Keratinocyte (primary cell): Measurements from ENCODE around the gene MAG. TPM values are rescaled to one million over a fixed set of nuclear protein-coding genes. Genes with fewer than 3 reads are reported as not detected.

Experiments used
- DNase-seq: peaks from one replicate; pipeline ENCODE4 v3.0.0-alpha.2; 2011; ENCODE audit warnings: low read depth, missing footprints, low spot score
- FAIRE-seq: peaks from 2 replicates; lab custom pipeline; 2011; peaks lifted over from hg19 to GRCh38; lab: Jason Lieb, UNC
- H2AFZ ChIP-seq: 2 replicates; pipeline ENCODE4 v1.6.0; 2012; ENCODE audit warnings: low read length, control low read depth, inconsistent platforms; ENCODE audit not compliant: control insufficient read depth
- H3K27ac ChIP-seq: 2 replicates; pipeline ENCODE4 v1.5.1; 2011; ENCODE audit warnings: low read length; ENCODE audit not compliant: control insufficient read depth, insufficient read depth
- H3K27me3 ChIP-seq: 3 replicates; pipeline ENCODE4 v1.6.0; 2011; ENCODE audit warnings: low read length; ENCODE audit not compliant: control insufficient read depth, insufficient read depth; ENCODE audit errors: extremely low read depth
- H3K36me3 ChIP-seq, 2 experiments: 2 replicates in 1 of 2; 3 replicates in 1 of 2; pipeline ENCODE4 v1.5.1; 2011; ENCODE audit warnings: low read length in 2 of 2, mild to moderate bottlenecking in 1 of 2; ENCODE audit not compliant: control insufficient read depth in 2 of 2, insufficient read depth in 2 of 2; ENCODE audit errors: extremely low read depth in 1 of 2
- H3K4me1 ChIP-seq: 3 replicates; pipeline ENCODE4 v1.5.1; 2011; ENCODE audit warnings: low read length; ENCODE audit not compliant: control insufficient read depth, insufficient read depth; ENCODE audit errors: extremely low read depth
- H3K4me2 ChIP-seq: 3 replicates; pipeline ENCODE4 v1.6.0; 2011; ENCODE audit warnings: low read depth, low read length; ENCODE audit not compliant: control insufficient read depth, insufficient read depth; ENCODE audit errors: extremely low read depth
- H3K4me3 ChIP-seq, 3 experiments: fragments of 200-600 bp in 1 of 3; sonication (generic) in 1 of 3; 2 replicates in 2 of 3; 3 replicates in 1 of 3; pipeline ENCODE4 v1.5.1; 2011 to 2016; ENCODE audit warnings: low read length in 3 of 3, mild to moderate bottlenecking in 3 of 3, control low read depth in 2 of 3, inconsistent platforms in 1 of 3, low read depth in 1 of 3, mixed read lengths in 1 of 3, mixed run types in 1 of 3, moderate library complexity in 1 of 3; ENCODE audit not compliant: control insufficient read depth in 2 of 3, insufficient read depth in 2 of 3; ENCODE audit errors: extremely low read depth in 1 of 3
- H3K79me2 ChIP-seq: 2 replicates; pipeline ENCODE4 v1.6.0; 2012; ENCODE audit warnings: low read length; ENCODE audit not compliant: control insufficient read depth, insufficient read depth
- H3K9ac ChIP-seq: 3 replicates; pipeline ENCODE4 v1.6.0; 2011; ENCODE audit warnings: low read length; ENCODE audit not compliant: control insufficient read depth, insufficient read depth; ENCODE audit errors: extremely low read depth
- H3K9me1 ChIP-seq: 3 replicates; pipeline ENCODE4 v1.6.0; 2011; ENCODE audit warnings: low read length; ENCODE audit not compliant: control insufficient read depth, insufficient read depth; ENCODE audit errors: extremely low read depth
- H3K9me3 ChIP-seq: 2 replicates; pipeline ENCODE4 v1.5.1; 2012; ENCODE audit warnings: low read depth, low read length; ENCODE audit not compliant: control insufficient read depth
- H4K20me1 ChIP-seq: 3 replicates; pipeline ENCODE4 v1.6.0; 2011; ENCODE audit warnings: low read length; ENCODE audit not compliant: control insufficient read depth, insufficient read depth; ENCODE audit errors: extremely low read depth
- CTCF ChIP-seq, 3 experiments: IDR thresholded peaks in 1 of 3; conservative IDR thresholded peaks in 1 of 3; optimal IDR thresholded peaks in 1 of 3; 2 replicates in 2 of 3; 3 replicates in 1 of 3; pipeline versions ENCODE3 to v1.5.1; 2011; ENCODE audit warnings: low read length in 3 of 3, mild to moderate bottlenecking in 3 of 3, moderate library complexity in 2 of 3, control low read depth in 1 of 3, inconsistent platforms in 1 of 3; ENCODE audit not compliant: insufficient read depth in 2 of 3; ENCODE audit errors: extremely low read depth in 1 of 3
- EZH2 ChIP-seq: IDR thresholded peaks from one replicate; pipeline ENCODE4 v1.6.1; 2012; ENCODE audit warnings: inconsistent platforms, mild to moderate bottlenecking, low read length, moderate library complexity
- dilution Hi-C: fragments of 300-500 bp; cut with MboI; formaldehyde crosslinking; loops from one replicate; pipeline ENCODE4 v1.7.0; 2020; ENCODE audit warnings: low sequenced_read_pairs; ENCODE audit not compliant: extremely low pct_ligation_motif_present
- polyA plus RNA-seq, 5 experiments: library from polyadenylated mRNA; depleted of rRNA in 3 of 5; stranded (reverse) in 3 of 5; stranded (forward) in 1 of 5; unstranded in 1 of 5; fragments of >200 nt; gene quantifications; 1 replicate in 1 of 5; 2 replicates in 3 of 5; 3 replicates in 1 of 5; pipeline versions ENCODE4 v1.2.1 to v1.2.3, GENCODE V29; 2011 to 2012; ENCODE audit warnings: missing spikeins in 2 of 5, low read depth in 1 of 5, low replicate concordance in 1 of 5

The MAG gene
- polyA plus RNA-seq, 1 donor (not counting 4 experiments of a cell fraction or from before 2014, with no cell fraction given), result not detected

GRCh38 chr19:35276706-35277281 is 15.2 kb upstream of the MAG start:
- no peak overlapping the region for H3K4me2 ChIP-seq
- H3K79me2 ChIP-seq, result no peaks in the 10 kb centered on the region
- DNase-seq (no peak), FAIRE-seq (no peak)
- dilution Hi-C loops, result no loop called here
- H3K9me1 ChIP-seq, result no peaks in the 10 kb centered on the region
- H3K9me3 ChIP-seq, result no peaks in the 10 kb centered on the region
- H3K4me1 ChIP-seq, result peaks cover 3% of the 10 kb centered on the region
- no peaks in the 10 kb centered on the region for H4K20me1 ChIP-seq
- peaks cover 12 to 27% of the 10 kb centered on the region in 2 experiments for H3K36me3 ChIP-seq
- H2AFZ ChIP-seq, result no peak overlapping the region
- H3K27me3 ChIP-seq, result no peaks in the 10 kb centered on the region
- H3K27ac ChIP-seq, result no peak overlapping the region
- H3K9ac ChIP-seq, result no peak overlapping the region
- TF ChIP-seq EZH2, result no peak
- TF ChIP-seq CTCF (optimal IDR thresholded peaks at IDR 0.05 in 1 of 3, IDR thresholded peaks at IDR 0.05 in 1 of 3, conservative IDR thresholded peaks at IDR 0.05 in 1 of 3; ENCODE audit: extremely low read depth in 1 of 3, insufficient read depth in 2 of 3, low read length in 3 of 3), result no peak
- no peak overlapping the region for H3K4me3 ChIP-seq

- Histone ChIP-seq H3K27me3 (peaks cover 14% of the 10 kb centered on the region), H3K4me1 (peaks cover 7% of the 10 kb centered on the region), H3K9ac (no peak overlapping the region), H2AFZ (no peak overlapping the region), H4K20me1 (no peaks in the 10 kb centered on the region), H3K4me2 (no peak overlapping the region), H3K9me1 (no peaks in the 10 kb centered on the region), H3K27ac (no peak overlapping the region), H3K4me3 (no peak overlapping the region), H3K36me3 (peaks cover 9 to 16% of the 10 kb centered on the region in 2 experiments), H3K79me2 (no peaks in the 10 kb centered on the region), H3K9me3 (no peaks in the 10 kb centered on the region)
- FAIRE-seq (no peak), DNase-seq (no peak)
- dilution Hi-C loops, result no loop called here
- TF ChIP-seq CTCF (optimal IDR thresholded peaks at IDR 0.05 in 1 of 3, IDR thresholded peaks at IDR 0.05 in 1 of 3, conservative IDR thresholded peaks at IDR 0.05 in 1 of 3; ENCODE audit: extremely low read depth in 1 of 3, insufficient read depth in 2 of 3, low read length in 3 of 3) (no peak), EZH2 (no peak)
Measured at GRCh38 chr19:35278578-35279284, 13.2 kb upstream of the MAG start.
